ENCODE measurements around the gene SLC12A7. TPM values are rescaled to one million over a fixed set of nuclear protein-coding genes. Genes with fewer than 3 reads are reported as not detected.

SLC12A7 gene
- polyA plus RNA-seq, 3 donors, result 33.2 to 51.6 (median 46.1) TPM

DNA sequence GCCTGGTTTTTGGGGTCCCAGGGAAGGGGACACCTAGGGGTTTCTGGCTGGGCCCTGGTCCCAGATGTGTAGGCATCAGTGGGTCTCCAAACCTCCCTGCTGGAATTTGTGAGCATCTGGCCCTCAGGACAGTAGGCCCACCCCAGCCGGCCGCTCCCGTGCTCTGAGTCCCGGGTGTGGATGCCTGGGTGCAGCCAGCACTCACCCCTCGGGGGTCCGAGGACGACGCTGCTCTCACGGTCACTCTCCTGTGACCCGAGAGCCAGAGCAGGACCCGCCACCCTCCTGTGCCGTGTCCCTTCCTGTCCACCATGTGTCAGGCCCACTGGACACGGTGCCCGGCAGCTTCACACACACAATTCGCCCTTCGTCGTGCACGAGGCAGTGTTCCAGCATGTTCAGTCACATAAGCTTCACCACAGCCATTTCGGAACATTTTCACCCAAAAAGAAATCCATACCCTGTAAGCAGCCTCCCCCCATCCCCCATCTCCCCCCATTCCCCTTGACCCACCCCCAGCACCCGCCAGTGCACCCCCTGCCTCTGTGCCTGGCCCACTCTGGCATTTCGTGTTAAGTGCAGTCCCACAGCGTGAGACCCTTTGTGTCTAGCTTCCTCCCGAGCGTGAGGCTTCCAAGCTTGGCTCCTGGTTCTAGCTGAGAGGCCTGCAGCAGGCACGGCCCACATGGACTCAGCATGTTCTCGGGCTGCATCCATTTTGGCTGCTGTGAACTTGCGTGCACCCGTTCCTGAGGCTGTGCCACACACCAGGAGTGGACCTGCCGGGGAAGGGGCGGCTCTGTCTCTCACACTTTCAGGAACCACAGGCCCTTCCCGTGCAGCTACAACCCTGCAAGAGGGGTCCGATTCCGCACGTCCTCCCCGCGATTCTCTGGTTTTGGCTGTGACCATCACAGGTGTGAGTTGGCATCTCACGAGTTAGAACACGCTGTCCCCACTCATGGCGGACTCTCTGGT lies 62.7 kb downstream of the SLC12A7 start:
- no peak for DNase-seq (ENCODE audit: extremely low read depth in 1 of 11, low read depth in 9 of 11, low spot score in 4 of 11)

DNA sequence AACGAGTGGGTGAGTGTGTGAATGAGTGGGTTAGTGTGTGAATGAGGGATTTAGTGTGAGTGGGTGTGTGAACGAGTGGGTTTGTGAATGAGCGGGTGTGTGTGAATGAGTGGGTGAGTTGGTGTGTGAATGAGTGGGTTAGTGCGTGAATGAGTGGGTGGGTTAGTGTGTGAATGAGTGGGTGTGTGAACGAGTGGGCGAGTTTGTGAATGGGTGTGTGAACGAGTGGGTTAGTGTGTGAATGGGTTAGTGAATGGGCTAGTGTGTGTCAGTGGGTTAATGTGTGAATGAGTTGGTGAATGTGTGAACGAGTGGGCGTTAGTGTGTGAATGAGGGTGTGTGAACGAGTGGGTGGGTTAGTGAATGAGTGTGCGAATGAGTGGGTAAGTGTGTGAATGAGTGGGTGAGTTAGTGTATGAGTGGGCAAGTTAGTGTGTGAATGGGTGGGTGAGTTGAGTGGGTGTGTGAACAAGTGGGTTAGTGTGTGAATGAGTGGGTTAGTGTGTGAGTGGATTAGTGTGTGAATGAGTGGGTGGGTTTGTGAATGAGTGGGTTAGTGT lies 63.6 kb downstream of the SLC12A7 start:
- DNase-seq (ENCODE audit: extremely low read depth in 1 of 11, low read depth in 9 of 11, low spot score in 4 of 11), result no peak

DNA sequence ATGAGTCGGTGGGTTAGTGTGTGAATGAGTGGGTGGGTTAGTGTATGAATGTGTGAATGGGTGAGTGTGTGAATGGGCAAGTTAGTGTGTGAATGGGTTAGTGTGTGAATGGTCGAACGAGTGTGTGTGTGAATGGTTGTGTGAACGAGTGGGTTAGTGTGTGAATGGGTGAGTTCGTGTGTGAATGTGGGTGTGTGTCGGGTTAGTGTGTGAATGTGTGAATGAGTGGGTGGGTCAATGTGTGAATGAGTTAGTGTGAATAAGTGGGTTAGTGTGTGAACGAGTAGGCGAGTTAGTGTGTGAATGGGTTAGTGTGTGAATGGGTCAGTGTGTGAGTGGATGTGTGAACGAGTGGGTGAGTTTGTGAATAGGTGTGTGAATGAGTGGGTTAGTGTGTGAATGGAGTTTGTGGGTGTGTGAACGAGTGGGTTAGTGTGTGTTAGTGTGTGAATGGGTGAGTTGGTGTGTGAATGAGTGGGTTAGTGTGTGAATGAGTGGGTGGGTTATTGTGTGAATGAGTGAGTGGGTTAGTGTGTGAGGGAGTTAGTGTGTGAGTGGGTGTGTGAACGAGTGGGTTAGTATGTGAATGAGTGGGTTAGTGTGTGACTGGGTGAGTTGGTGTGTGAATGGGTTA lies 64.4 kb downstream of the SLC12A7 start:
- DNase-seq (ENCODE audit: extremely low read depth in 1 of 11, low read depth in 9 of 11, low spot score in 4 of 11), result no peak

DNA sequence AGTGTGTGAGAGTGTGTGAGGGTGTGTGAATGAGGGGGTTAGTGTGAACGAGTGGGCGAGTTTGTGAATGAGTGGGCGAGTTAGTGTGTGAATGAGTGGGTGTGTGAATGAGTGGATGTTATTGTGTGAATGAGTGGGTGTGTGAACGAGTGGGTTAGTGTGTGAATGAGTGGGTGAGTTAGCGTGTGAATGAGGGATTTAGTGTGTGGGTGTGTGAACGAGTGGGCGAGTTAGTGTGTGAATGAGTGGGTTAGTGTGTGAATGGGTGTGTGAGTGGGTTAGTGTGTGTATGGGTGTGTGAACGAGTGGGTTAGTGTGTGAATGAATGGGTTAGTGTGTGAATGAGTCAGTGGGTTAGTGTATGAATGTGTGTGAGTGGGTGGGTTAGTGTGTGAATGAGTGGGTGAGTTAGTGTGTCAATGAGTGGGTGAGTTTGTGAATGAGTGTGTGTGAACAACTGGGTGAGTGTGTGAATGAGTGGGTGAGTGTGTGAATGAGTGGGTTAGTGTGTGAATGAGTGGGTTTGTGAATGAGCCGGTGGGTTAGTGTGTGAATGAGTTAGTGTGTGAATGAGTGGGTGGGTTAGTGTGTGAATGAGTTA lies 65.8 kb downstream of the SLC12A7 start:
- no peak for DNase-seq (ENCODE audit: extremely low read depth in 1 of 11, low read depth in 9 of 11, low spot score in 4 of 11)

DNA sequence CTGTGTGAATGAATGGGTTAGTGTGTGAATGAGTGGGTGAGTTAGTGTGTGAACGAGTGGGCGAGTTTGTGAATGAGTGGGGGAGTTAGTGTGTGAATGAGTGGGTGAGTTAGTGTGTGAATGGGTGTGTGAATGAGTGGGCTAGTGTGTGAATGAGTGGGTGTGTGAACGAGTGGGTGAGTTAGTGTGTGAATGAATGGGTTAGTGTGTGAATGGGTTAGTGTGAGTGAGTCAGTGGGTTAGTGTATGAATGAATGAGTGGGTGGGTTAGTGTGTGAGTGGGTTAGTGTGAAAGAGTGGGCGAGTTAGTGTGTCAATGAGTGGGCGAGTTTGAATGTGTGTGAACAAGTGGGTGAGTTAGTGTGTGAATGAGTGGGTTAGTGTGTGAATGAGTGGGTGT lies 67.7 kb downstream of the SLC12A7 start:
- no peak for DNase-seq (ENCODE audit: extremely low read depth in 1 of 11, low read depth in 9 of 11, low spot score in 4 of 11)

GRCh38 chr5:1043327-1043726 lies 68.5 kb downstream of the SLC12A7 start:
- no peak for DNase-seq (ENCODE audit: extremely low read depth in 1 of 11, low read depth in 9 of 11, low spot score in 4 of 11)

GRCh38 chr5:1042626-1043025 lies 69.2 kb downstream of the SLC12A7 start:
- no peak for DNase-seq (ENCODE audit: extremely low read depth in 1 of 11, low read depth in 9 of 11, low spot score in 4 of 11)

DNA sequence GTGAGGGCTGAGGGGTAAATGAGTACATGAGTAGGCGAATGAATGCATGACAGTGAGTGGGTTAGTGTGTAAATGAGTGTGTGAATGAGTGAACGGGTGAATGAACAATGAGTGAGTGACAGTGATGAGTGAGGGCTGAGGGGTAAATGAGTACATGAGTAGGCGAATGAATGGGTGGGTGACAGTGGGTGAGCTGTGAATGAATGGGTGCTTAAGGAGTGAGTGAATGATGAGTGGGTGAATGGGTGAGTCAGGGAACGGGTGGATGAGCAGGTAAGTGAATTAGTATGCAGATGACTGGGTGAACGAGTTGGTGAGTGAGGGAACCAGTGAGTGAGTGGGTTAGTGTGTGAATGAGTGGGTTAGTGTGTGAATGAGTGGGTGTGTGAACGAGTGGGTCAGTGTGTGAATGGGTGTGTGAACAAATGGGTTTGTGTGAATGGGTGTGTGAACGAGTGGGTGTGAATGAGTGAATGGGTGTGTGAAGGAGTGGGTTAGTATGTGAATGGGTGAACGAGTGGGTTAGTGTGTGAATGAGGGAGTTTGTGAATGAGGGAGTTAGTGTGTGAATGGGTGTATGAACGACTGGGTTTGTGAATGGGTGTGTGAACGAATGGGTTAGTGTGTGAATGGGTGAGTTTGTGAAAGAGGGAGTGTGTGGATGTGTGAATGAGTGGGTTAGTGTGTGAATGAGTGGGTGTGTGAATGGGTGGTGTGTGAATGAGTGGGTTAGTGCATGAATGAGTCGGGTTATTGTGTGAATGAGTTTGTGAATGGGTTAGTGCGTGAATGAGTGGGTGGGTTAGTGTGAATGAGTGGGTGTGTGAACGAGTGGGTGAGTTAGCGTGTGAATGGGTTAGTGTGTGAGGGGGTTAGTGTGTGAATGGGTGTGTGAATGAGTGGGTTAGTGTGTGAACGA lies 70.4 kb downstream of the SLC12A7 start:
- DNase-seq (ENCODE audit: extremely low read depth in 1 of 11, low read depth in 9 of 11, low spot score in 4 of 11), result no peak

DNA sequence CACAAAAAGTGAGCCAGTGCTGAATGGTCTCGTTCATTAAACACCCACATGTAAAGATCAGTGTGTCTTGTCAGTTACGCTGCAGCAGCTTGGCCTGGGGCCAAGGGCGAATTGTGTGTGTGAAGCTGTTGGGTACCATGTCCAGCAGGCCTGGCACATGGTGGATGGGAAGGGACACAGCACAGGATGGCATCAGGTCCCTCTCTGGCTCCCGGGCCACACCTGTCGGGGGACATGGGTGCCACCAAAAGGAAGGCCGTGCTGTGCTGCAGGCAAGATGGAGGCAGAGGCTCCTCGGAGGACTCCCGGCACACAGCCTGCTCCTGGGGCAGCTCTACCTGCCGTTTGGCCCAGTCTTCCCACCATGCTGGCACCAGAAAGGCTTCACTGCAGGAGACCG lies 71.3 kb downstream of the SLC12A7 start:
- no peak for DNase-seq (ENCODE audit: extremely low read depth in 1 of 11, low read depth in 9 of 11, low spot score in 4 of 11)

DNA sequence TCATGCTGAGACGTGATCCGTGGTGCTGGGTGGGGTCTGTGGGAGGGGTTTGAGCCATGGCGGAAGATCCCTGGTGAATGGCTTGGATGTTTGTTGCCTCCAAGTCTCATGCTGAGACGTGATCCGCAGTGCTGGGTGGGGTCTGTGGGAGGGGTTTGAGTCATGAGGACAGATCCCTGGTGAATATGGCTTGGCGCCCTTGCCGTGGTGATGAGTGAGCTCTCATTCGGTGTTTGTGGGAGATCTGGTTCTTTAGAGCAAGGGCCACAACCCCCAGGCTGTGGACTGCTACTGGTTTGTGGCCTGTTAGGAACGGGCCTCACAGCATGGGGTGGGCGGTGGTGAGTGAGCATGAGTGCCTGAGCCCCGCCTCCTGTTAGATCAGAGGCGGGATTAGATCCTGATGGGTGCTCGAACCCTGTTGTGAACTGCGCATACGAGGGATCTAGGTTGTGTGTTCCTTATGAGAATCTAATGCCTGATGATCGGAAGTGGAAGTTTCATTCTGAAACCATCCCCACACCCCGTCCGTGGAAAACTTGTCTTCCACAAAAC lies 72.1 kb downstream of the SLC12A7 start:
- DNase-seq (ENCODE audit: extremely low read depth in 1 of 11, low read depth in 9 of 11, low spot score in 4 of 11), result no peak

GRCh38 chr5:1039210-1039548 lies 72.7 kb downstream of the SLC12A7 start:
- no peak for DNase-seq (ENCODE audit: extremely low read depth in 1 of 11, low read depth in 9 of 11, low spot score in 4 of 11)

- no peak for DNase-seq (ENCODE audit: extremely low read depth in 1 of 11, low read depth in 9 of 11, low spot score in 4 of 11)
Observed at GRCh38 chr5:1038417-1039209, 73.2 kb downstream of the SLC12A7 start.

GRCh38 chr5:1037671-1038416 lies 74.0 kb downstream of the SLC12A7 start:
- DNase-seq (ENCODE audit: extremely low read depth in 1 of 11, low read depth in 9 of 11, low spot score in 4 of 11), result no peak

- no peak for DNase-seq (ENCODE audit: extremely low read depth in 1 of 11, low read depth in 9 of 11, low spot score in 4 of 11)
Observed at GRCh38 chr5:1037123-1037670, 74.7 kb downstream of the SLC12A7 start.

DNA sequence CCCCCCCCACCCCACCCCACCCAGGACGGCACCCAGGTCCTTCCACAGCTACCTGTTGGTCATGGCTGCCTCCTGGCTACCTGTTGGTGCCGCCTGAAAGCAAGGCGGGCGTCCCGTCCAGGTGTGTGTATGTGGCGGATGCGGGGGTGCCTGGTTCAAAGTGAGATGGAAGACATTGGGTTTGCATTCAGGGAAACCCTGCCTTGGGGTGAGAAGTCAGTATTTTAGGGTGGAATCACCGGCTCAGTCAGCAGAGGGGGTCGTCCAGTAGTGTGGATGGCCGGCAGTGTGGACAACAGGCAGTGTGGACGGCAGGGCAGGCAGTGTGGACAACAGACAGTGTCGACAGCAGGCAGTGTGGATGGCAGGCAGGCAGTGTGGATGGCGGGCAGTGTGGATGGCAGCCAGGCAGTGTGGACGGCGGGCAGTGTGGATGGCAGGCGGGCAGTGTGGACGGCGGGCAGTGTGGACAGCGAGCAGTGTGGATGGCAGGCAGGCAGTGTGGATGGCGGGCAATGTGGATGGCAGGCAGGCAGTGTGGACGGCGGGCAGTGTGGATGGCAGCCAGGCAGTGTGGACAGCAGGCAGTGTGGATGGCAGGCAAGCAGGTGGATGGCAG lies 75.2 kb downstream of the SLC12A7 start:
- no peak for DNase-seq (ENCODE audit: extremely low read depth in 1 of 11, low read depth in 9 of 11, low spot score in 4 of 11)

All from renal cortex interstitium (tissue), 11 donors.